ENCODE data around the gene SLC23A2.

- TF ChIP-seq CTCF (IDR thresholded peaks at IDR 0.05) (no peak), POLR2AphosphoS5 (IDR thresholded peaks at IDR 0.05; ENCODE audit: low read depth, low read length) (no peak), REST (IDR thresholded peaks at IDR 0.05; ENCODE audit: insufficient read depth in 1 of 2, low read depth in 2 of 2, low read length in 1 of 2) (no peak)
Observed at GRCh38 chr20:4876731-4877130, 124.6 kb downstream of the SLC23A2 start.

Data from Panc1 (cell line).